A549 (cell line): ENCODE data around the gene AP3D1. TPM values are rescaled to one million over a fixed set of nuclear protein-coding genes. Genes with fewer than 3 reads are reported as not detected.

ENCODE experiments used
- ATAC-seq, 2 experiments: fragments of 200-7000 bp in 1 of 2; fragments of >200 bp in 1 of 2; cut with Nextera tagmentation in 1 of 2; cut with Tn5 transposase in 1 of 2; 3 replicates each; pipeline versions ENCODE4 v1.8.0 to v1.9.1; 2018 to 2020; ENCODE audit warnings: mild to moderate bottlenecking in 1 of 2, moderate library complexity in 1 of 2
- CTCF ChIA-PET: fragments of 300-600 bp; sonication (Branson Sonifier 250); formaldehyde crosslinking; extraction: SDS; loops from one replicate; lab custom pipeline; 2021; ENCODE audit warnings: antibody characterized with exemption, inconsistent platforms; lab: Yijun Ruan, JAX
- POLR2A ChIA-PET: fragments of 350-600 bp; formaldehyde crosslinking; extraction: SDS; loops from one replicate; lab custom pipeline; 2021; ENCODE audit warnings: antibody characterized with exemption, inconsistent platforms; lab: Yijun Ruan, JAX
- DNase-seq, 2 experiments: peaks; one replicate each; pipeline versions ENCODE4 v3.0.0 to v3.0.0-alpha.2; 2011 to 2016; ENCODE audit warnings: low read depth in 1 of 2, low spot score in 1 of 2
- FAIRE-seq: peaks from 2 replicates; lab custom pipeline; 2011; peaks lifted over from hg19 to GRCh38; lab: Jason Lieb, UNC
- H3K27ac ChIP-seq, 2 experiments: fragments of >200 bp; sonication (Bioruptor Twin); formaldehyde crosslinking; 3 replicates each; pipeline ENCODE4 v1.5.1; 2016 to 2017
- H3K4me1 ChIP-seq: fragments of >200 bp; sonication (Bioruptor Twin); formaldehyde crosslinking; 3 replicates; pipeline ENCODE4 v1.6.1; 2016
- H3K4me2 ChIP-seq: fragments of >200 bp; sonication (Bioruptor Twin); formaldehyde crosslinking; 3 replicates; pipeline ENCODE4 v1.6.1; 2016
- H3K4me3 ChIP-seq: fragments of >200 bp; sonication (Bioruptor Twin); formaldehyde crosslinking; 3 replicates; pipeline ENCODE4 v1.5.1; 2016
- H3K9me3 ChIP-seq: fragments of >200 bp; sonication (Bioruptor Twin); formaldehyde crosslinking; 3 replicates; pipeline ENCODE4 v1.6.1; 2016
- BCL3 ChIP-seq: fragments of >200 bp; sonication (Bioruptor Twin); formaldehyde crosslinking; IDR thresholded peaks from 3 replicates; pipeline ENCODE4 v1.6.1; 2016
- CBX8 ChIP-seq: fragments of 200-600 bp; sonication (generic); IDR thresholded peaks from 2 replicates; pipeline ENCODE4 v1.6.1; 2016
- CTCF ChIP-seq: fragments of >200 bp; sonication (Bioruptor Twin); formaldehyde crosslinking; IDR thresholded peaks from 3 replicates; pipeline ENCODE4 v1.5.1; 2016
- EHF ChIP-seq: fragments of 250-450 bp; sonication (Bioruptor Pico); IDR thresholded peaks from 2 replicates; pipeline ENCODE4 v1.5.0; 2020; ENCODE audit warnings: mild to moderate bottlenecking
- EP300 ChIP-seq, 2 experiments: fragments of >200 bp; sonication (Bioruptor Twin); formaldehyde crosslinking; IDR thresholded peaks; 2 replicates in 1 of 2; 3 replicates in 1 of 2; pipeline ENCODE4 v1.6.1; 2016 to 2017
- FOSL2 ChIP-seq, 2 experiments: fragments of 450-650 bp in 1 of 2; fragments of >200 bp in 1 of 2; sonication (Bioruptor Twin) in 1 of 2; formaldehyde crosslinking; IDR thresholded peaks; 2 replicates each; pipeline versions ENCODE4 v1.5.0 to v1.6.1; 2016 to 2020; ENCODE audit warnings: mild to moderate bottlenecking in 1 of 2, moderate library complexity in 1 of 2
- GATA3 ChIP-seq: IDR thresholded peaks from 2 replicates; pipeline ENCODE4 v1.6.1; 2012; ENCODE audit warnings: borderline replicate concordance
- HMGXB4 ChIP-seq: fragments of 250-450 bp; sonication (Bioruptor Pico); IDR thresholded peaks from 2 replicates; pipeline ENCODE4 v1.5.0; 2021; ENCODE audit warnings: mild to moderate bottlenecking, moderate library complexity, borderline replicate concordance
- HOXB13 ChIP-seq: fragments of 250-450 bp; sonication (Bioruptor Pico); IDR thresholded peaks from 2 replicates; pipeline ENCODE4 v1.5.0; 2020; ENCODE audit warnings: low read depth, mild to moderate bottlenecking, moderate library complexity
- HOXB5 ChIP-seq: fragments of 250-450 bp; sonication (Bioruptor Pico); IDR thresholded peaks from 2 replicates; pipeline ENCODE4 v1.5.0; 2020; ENCODE audit warnings: mild to moderate bottlenecking, moderate library complexity
- KDM1A ChIP-seq: fragments of 200-600 bp; sonication (generic); IDR thresholded peaks from 2 replicates; pipeline ENCODE4 v1.6.1; 2016; ENCODE audit warnings: low read depth, mild to moderate bottlenecking
- MAX ChIP-seq: IDR thresholded peaks from 2 replicates; pipeline ENCODE4 v1.6.1; 2012
- MYC ChIP-seq: IDR thresholded peaks from 2 replicates; pipeline ENCODE4 v1.6.1; 2012; ENCODE audit warnings: mild to moderate bottlenecking, inconsistent platforms, low read length, improper control_type of control experiment, borderline replicate concordance
- NPAS2 ChIP-seq: fragments of 250-450 bp; sonication (Bioruptor Pico); IDR thresholded peaks from 2 replicates; pipeline ENCODE4 v1.8.0; 2022; ENCODE audit warnings: mild to moderate bottlenecking, moderate library complexity, borderline replicate concordance
- PHF8 ChIP-seq: fragments of 200-600 bp; sonication (generic); IDR thresholded peaks from 2 replicates; pipeline ENCODE4 v1.6.1; 2016; ENCODE audit warnings: low read depth, mild to moderate bottlenecking, antibody characterized with exemption, moderate library complexity, borderline replicate concordance
- SMC3 ChIP-seq: fragments of >200 bp; sonication (Bioruptor Twin); formaldehyde crosslinking; IDR thresholded peaks from 3 replicates; pipeline ENCODE4 v1.6.1; 2018; ENCODE audit warnings: inconsistent platforms
- SREBF2 ChIP-seq: fragments of 450-650 bp; IDR thresholded peaks from 2 replicates; pipeline ENCODE4 v1.6.1; 2014; ENCODE audit warnings: mild to moderate bottlenecking, moderate library complexity
- TFCP2L1 ChIP-seq: fragments of 250-450 bp; sonication (Bioruptor Pico); IDR thresholded peaks from 2 replicates; pipeline ENCODE4 v1.5.0; 2021; ENCODE audit warnings: mild to moderate bottlenecking
- TP53 ChIP-seq: fragments of 250-450 bp; sonication (Bioruptor Pico); IDR thresholded peaks from 2 replicates; pipeline ENCODE4 v1.5.0; 2021; ENCODE audit warnings: mild to moderate bottlenecking, moderate library complexity
- WGBS: methylation state at CpG from one replicate; pipeline ENCODE4 v1.1.6; 2017; ENCODE audit errors: missing lambda C conversion rate; 5-methylcytosine and 5-hydroxymethylcytosine counted together
- polyA plus RNA-seq, 4 experiments: library from polyadenylated mRNA; depleted of rRNA in 3 of 4; stranded (reverse); fragments of >200 nt; fragmentation: RNase III in 1 of 4; extraction: RNeasy Plus Mini Kit Qiagen cat#74134 plus additional on column Dnase treatment in 1 of 4; gene quantifications; 2 replicates in 3 of 4; 3 replicates in 1 of 4; pipeline ENCODE4 v1.2.3, GENCODE V29; 2011 to 2017

The AP3D1 gene
- polyA plus RNA-seq, 2 of the 4 experiments (the other 2 are of a cell fraction), result 44.4 to 66.9 TPM

- no peak for DNase-seq
- Histone ChIP-seq H3K4me1 (no peaks in the 10 kb centered on the region), H3K4me2 (no peak overlapping the region), H3K4me3 (no peak overlapping the region), H3K9me3 (no peaks in the 10 kb centered on the region), H3K27ac (no peak overlapping the region)
- ChIA-PET POLR2A (interaction anchor here (0.5 kb wide), 1 partner anchor 266 kb away, joined by 3 read pairs; no protein-coding TSS in a partner anchor), CTCF (interaction anchor here (0.6 to 1.2 kb wide), 2 partner anchors 17 to 42 kb away, joined by 3 read pairs; no protein-coding TSS in a partner anchor)
- TF ChIP-seq FOSL2 (IDR thresholded peaks at IDR 0.05), result no peak
- TF ChIP-seq FOSL2 (CRISPR knock-in tag; IDR thresholded peaks at IDR 0.05), result no peak
- no peak for ATAC-seq
- WGBS, result 92% methylated on average over 19 of the region's 23 CpGs
- FAIRE-seq, result no peak
Observed at GRCh38 chr19:2112516-2113320, 38.6 kb downstream of the AP3D1 start.

GRCh38 chr19:2111886-2112285 is 39.5 kb downstream of the AP3D1 start:
- FAIRE-seq (no peak), ATAC-seq (no peak), DNase-seq (no peak)
- no peaks in the 10 kb centered on the region for H3K9me3 ChIP-seq
- POLR2A ChIA-PET, result no interaction called here
- 92% methylated on average over 10 of the region's 20 CpGs for WGBS
- CTCF ChIA-PET, result no interaction called here
- TF ChIP-seq CTCF (no peak), EHF (no peak), CBX8 (no peak), BCL3 (no peak), SMC3 (no peak), MYC (no peak), HOXB5 (CRISPR knock-in tag) (no peak), EP300 (IDR thresholded peaks at IDR 0.05) (no peak), PHF8 (no peak), HMGXB4 (no peak), MAX (no peak), NPAS2 (no peak), TFCP2L1 (no peak), GATA3 (no peak), TP53 (CRISPR knock-in tag) (no peak), HOXB13 (no peak), SREBF2 (no peak), KDM1A (no peak)
- no peak overlapping the region for H3K27ac ChIP-seq
- H3K4me1 ChIP-seq, result no peaks in the 10 kb centered on the region
- no peak overlapping the region for H3K4me2 ChIP-seq
- no peak overlapping the region for H3K4me3 ChIP-seq
